T-helper 17 cell (primary cell): ENCODE data around the gene PSKH1. TPM values are rescaled to one million over a fixed set of nuclear protein-coding genes. Genes with fewer than 3 reads are reported as not detected.
"Not testable (repeated sequence)": the region's sequence is repeated elsewhere in the genome, so short reads cannot be mapped to it uniquely, and the experiment has no call there.

Experiments
- ATAC-seq: fragments of 150-1000 bp; cut with Tn5 transposase; 2 replicates; pipeline ENCODE4 v1.10.0; 2021; ENCODE audit warnings: mild to moderate bottlenecking, moderate library complexity
- DNase-seq, 3 donors: peaks; one replicate each; pipeline versions ENCODE4 v3.0.0 to v3.0.0-alpha.2; 2020 to 2021
- H3K9me3 ChIP-seq: one replicate; pipeline ENCODE4 v1.7.0; 2013; ENCODE audit warnings: low read length, mild to moderate bottlenecking; ENCODE audit not compliant: control insufficient read depth, poor library complexity, severe bottlenecking
- H3K27ac Mint-ChIP-seq: one replicate; pipeline ENCODE4 v1.8.0; 2022; ENCODE audit warnings: mild to moderate bottlenecking, moderate library complexity, mixed read lengths
- H3K27me3 Mint-ChIP-seq: one replicate; pipeline ENCODE4 v1.8.0; 2022; ENCODE audit warnings: mixed read lengths
- H3K36me3 Mint-ChIP-seq: one replicate; pipeline ENCODE4 v1.8.0; 2022; ENCODE audit warnings: low read depth, mixed read lengths
- H3K4me1 Mint-ChIP-seq: one replicate; pipeline ENCODE4 v1.8.0; 2022; ENCODE audit warnings: mild to moderate bottlenecking, mixed read lengths
- H3K4me3 Mint-ChIP-seq: one replicate; pipeline ENCODE4 v1.8.0; 2022; ENCODE audit warnings: mild to moderate bottlenecking, moderate library complexity, mixed read lengths
- total RNA-seq, 4 donors: library from RNA in 2 of 4; stranded (reverse) in 2 of 4; gene quantifications; one replicate each; pipeline ENCODE4 v1.2.3 and lab custom pipeline; 2022 to 2026

PSKH1 gene
- total RNA-seq, 2 donors from 2014 or later, result 14.5 to 15.5 TPM

DNA sequence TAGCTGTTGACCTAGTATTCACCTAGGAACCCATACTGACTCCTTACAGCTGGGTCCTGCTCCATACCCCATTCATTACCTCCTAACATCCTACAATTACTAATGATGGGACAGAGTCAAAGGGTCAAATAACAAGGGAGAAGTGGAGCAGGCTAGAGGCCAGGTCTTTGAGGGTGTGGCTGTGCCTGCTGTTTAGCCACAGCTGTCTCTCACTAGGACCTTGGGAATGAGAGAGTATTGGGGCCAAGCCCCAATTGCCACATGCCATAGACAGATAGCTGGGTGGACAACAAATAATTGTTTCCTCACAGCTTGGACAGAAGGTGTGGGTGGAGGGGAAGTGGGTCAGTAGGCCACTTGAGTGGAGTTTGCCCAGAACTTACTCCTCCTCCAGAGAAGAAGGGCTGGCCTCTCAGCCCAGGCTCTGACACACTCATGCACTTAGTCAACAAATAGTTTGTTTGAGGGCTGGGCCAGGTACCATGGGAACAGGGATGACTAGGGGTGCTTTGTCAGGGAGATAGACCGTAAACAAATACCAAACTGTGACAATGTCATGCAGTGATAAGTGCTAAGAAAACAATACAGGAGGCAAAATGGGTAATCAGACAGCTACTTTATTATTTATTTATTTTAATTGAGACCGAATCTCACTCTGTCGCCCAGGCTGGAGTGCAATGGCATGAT, 35.4 kb upstream of the PSKH1 start:
- Mint-ChIP-seq H3K27me3 (no peaks in the 10 kb centered on the region), H3K4me3 (no peak overlapping the region), H3K4me1 (peaks cover 33% of the 10 kb centered on the region), H3K27ac (peak overlapping the region; percentile 92), H3K36me3 (no peaks in the 10 kb centered on the region)
- peak; percentile 94 for ATAC-seq
- DNase-seq, result peak in 1 of 3 donors; percentile 38
- no peaks in the 10 kb centered on the region for H3K9me3 ChIP-seq

DNA sequence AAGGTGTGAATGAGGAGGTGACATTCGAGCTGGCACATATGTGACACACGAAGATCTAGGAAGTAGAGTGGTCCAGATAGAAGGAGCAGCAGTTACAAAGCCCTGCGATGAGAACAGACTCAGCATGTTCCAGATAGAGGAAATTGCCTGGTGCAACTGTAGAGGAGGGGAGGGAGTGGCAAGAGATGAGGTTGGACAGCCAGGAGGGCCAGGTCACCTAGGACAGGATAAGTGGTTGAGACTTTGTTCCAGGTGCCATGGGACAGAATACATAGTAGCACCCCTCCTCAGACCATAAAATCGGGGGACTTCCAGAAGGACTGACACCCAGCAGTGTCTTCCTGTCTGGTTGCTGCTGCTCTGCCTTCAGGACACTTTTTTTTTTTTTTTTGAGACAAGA, 34.6 kb upstream of the PSKH1 start:
- Mint-ChIP-seq H3K36me3 (no peaks in the 10 kb centered on the region), H3K4me3 (peak overlapping the region; percentile 7), H3K27me3 (no peaks in the 10 kb centered on the region), H3K4me1 (peaks cover 33% of the 10 kb centered on the region), H3K27ac (peak overlapping the region; percentile 92)
- DNase-seq, result no peak
- ATAC-seq, result peak; percentile 16
- H3K9me3 ChIP-seq, result no peaks in the 10 kb centered on the region

DNA sequence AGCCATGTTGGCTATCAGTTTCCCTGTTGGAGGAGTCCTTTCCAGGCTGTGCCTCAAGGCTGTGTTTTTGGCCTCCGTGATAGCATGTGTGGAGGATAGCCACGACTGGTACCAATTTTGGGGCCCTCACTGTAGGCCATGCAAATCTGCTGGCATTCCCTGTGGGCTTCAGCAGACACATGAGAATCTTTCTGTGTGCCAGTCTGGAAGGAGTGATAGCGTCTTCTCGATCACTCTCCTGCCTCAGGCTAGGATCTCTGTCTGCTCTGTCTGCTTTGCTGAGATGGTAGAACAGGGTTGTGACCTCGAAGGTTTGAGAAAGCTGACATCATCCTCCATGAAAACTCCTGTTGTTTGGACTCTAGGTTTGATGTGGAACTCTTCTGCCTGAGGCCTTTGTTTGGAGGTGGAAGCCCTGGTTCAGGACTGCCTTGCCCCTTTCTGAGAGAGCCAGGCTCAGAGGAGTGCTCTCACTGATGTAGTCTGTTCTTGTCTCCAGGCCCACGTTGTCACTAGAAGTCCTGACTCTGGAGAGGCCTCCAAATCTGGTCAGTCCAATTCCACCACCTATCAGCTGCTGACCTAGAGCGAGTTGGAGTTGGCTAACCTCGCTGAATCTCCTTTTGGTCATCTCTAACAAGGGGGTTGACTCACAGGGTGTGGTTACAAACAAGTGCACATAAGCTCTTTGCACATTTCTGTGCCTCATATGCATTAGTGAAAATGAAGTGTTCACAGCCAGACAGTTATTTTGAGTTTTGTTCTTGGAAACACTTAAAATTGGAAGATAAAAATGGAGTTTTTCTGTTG, 32.3 kb upstream of the PSKH1 start:
- Mint-ChIP-seq H3K27ac (peak overlapping the region; percentile 84), H3K27me3 (no peaks in the 10 kb centered on the region), H3K4me3 (no peak overlapping the region), H3K4me1 (peaks cover 27% of the 10 kb centered on the region), H3K36me3 (no peaks in the 10 kb centered on the region)
- H3K9me3 ChIP-seq, result no peaks in the 10 kb centered on the region
- DNase-seq, result no peak
- ATAC-seq, result no peak

DNA sequence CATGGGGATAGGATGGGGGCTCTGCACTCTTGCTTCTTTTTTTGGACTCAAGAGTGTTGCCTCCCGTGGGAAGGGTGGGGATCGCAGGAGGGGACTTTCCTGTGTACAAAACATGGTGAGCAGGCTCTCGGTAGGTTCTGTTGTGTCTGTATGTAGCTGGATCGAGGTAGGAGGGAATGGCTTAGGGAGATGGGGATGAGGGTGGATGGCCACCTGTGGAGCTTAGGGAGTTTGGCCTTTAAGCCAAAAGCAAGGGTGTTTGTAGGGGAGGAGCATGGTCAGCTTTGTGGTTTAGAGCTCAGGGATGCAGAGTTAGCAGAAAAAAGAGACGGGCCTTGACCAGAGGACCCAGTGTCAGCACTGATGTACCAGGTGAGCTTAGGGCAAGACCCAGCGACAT, 31.2 kb upstream of the PSKH1 start:
- ATAC-seq, result no peak
- no peaks in the 10 kb centered on the region for H3K27me3 Mint-ChIP-seq
- no peak for DNase-seq
- H3K4me3 Mint-ChIP-seq, result no peak overlapping the region
- no peaks in the 10 kb centered on the region for H3K36me3 Mint-ChIP-seq
- no peaks in the 10 kb centered on the region for H3K9me3 ChIP-seq
- peaks cover 23% of the 10 kb centered on the region for H3K4me1 Mint-ChIP-seq
- peak overlapping the region; percentile 84 for H3K27ac Mint-ChIP-seq

DNA sequence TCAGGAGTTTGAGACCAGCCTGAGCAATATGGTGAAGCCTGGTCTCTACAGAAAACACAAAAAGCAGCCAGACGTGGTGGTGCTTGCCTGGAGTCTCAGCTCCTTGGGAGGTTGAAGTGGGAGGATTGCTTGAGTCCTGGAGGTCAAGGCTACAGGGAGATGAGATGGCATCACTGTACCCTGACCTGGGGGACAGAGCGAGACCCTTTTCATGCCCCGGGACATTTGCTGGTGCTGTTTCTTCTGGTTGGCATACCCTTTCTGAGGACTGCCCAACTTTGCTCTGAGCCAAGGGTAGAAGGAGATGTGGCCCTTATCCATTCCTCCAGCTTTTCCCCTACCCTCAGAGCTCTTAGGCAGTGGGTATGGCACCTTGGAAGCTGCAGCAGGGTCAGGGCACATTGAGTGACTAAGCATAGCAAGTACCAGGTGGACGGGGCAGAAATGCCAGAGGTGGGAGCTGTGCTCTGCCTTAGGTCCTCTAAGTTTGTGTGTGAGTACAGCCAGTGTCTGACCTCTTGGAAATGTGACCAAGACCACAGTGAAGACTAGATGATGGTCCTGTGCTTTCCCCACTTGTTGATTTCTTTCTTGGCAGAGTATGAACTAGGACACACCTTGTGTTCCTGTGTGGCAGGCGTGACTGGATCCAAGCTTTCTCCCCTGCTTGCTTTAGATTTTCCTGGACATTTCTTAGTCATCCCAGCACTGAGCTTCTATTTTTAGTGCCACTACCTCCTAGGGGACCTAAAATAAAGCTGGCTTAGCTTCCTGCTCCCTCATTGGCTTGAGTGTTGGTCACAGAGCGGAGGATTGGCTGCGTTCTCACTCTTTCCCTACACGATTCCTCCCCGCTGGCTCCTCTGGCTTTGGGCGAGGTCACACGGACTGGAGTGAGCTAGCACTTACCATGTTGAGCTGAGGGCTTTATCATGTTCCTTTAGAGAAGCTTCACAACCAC, 30.2 kb upstream of the PSKH1 start:
- H3K9me3 ChIP-seq, result no peaks in the 10 kb centered on the region
- Mint-ChIP-seq H3K4me3 (no peak overlapping the region), H3K27me3 (no peaks in the 10 kb centered on the region), H3K27ac (peak overlapping the region; percentile 84), H3K4me1 (peaks cover 14% of the 10 kb centered on the region), H3K36me3 (no peaks in the 10 kb centered on the region)
- DNase-seq (no peak), ATAC-seq (no peak)

DNA sequence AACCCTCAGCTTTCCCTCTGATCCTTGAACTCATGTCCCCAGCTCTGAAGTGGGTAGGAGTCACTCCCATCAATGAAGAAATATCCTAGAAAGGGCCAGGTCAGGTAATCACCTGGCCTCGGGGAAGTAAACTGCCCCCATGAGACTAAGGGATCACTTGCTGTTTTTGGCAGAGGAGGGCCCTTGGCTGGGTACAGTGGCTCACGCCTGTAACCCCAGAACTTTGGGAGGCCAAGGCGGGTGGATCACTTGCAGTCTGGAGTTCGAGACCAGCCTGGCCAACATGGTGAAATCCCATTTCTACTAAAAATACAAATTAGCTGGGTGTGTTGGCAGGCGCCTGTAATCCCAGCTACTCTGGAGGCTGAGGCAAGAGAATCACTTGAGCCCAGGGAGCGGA, 29.0 kb upstream of the PSKH1 start:
- H3K27me3 Mint-ChIP-seq, H3K9me3 ChIP-seq, H3K4me1 Mint-ChIP-seq, H3K36me3 Mint-ChIP-seq, DNase-seq, H3K4me3 Mint-ChIP-seq, ATAC-seq: not testable (repeated sequence)
- peak overlapping the region; percentile 8 for H3K27ac Mint-ChIP-seq

DNA sequence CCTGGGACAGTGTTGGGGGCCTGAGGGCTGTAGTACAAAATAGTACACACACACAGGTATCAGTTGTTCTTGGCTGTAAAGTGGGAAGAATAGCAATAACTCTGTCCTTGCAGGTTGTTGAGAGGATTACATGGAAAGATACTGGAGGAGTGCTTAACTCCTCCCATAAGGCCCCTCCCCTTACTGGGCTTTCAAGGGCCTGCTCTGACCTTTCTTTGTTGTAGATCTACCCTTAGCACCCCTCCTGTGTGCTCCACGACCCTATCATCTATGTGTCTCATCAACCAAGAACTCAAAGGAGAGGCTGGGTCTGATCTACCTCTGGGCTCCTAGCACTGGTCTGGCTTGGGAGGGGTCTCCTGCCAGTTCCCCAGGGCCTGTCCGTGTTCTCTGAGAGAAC, 28.5 kb upstream of the PSKH1 start:
- DNase-seq (no peak), ATAC-seq (no peak)
- peaks cover 7% of the 10 kb centered on the region for H3K4me1 Mint-ChIP-seq
- H3K9me3 ChIP-seq, result no peaks in the 10 kb centered on the region
- no peaks in the 10 kb centered on the region for H3K36me3 Mint-ChIP-seq
- H3K27me3 Mint-ChIP-seq, result no peaks in the 10 kb centered on the region
- H3K27ac Mint-ChIP-seq, result no peak overlapping the region
- no peak overlapping the region for H3K4me3 Mint-ChIP-seq

DNA sequence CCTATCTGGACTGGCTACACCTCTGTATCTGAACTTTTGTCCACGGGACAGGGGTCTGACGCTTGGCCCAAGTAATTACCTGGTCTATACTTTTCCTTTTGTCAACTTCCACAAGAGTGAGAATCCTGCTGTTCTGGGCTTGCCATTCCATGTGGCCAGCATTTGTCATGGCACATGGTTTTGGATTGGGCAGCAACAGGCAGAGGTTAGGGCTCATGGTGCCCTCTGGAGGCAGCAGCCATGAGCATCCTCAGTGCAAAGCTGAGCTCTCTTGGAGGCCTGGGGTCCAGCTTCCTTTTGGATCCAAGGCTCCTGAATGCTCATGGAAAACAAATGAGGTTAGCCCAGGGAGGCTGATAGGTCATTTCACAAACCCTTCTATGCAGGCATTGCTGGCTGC, 27.7 kb upstream of the PSKH1 start:
- no peak for DNase-seq
- peak; percentile 55 for ATAC-seq
- Mint-ChIP-seq H3K27ac (no peak overlapping the region), H3K4me3 (no peak overlapping the region), H3K36me3 (no peaks in the 10 kb centered on the region), H3K27me3 (no peaks in the 10 kb centered on the region), H3K4me1 (peaks cover 7% of the 10 kb centered on the region)
- no peaks in the 10 kb centered on the region for H3K9me3 ChIP-seq

DNA sequence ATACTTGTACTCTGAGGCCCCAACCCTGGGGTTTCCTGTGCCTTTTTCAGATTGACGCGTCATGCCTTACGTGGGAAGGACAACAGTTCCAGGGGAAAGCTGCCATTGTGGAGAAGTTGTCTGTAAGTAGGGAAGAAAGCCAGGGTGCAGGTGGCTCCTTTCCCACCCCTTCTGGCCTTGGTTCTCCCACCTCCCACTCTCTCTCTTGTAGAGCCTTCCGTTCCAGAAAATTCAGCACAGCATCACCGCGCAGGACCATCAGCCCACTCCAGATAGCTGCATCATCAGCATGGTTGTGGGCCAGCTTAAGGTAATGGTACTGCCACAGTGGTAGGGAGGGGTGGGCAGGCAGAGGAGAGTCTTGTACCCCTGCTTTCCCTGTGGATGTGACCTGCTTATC, 24.8 kb upstream of the PSKH1 start:
- no peaks in the 10 kb centered on the region for H3K36me3 Mint-ChIP-seq
- peaks cover 12% of the 10 kb centered on the region for H3K4me1 Mint-ChIP-seq
- H3K27me3 Mint-ChIP-seq, result no peaks in the 10 kb centered on the region
- ATAC-seq, result no peak
- no peak overlapping the region for H3K27ac Mint-ChIP-seq
- H3K9me3 ChIP-seq, result no peaks in the 10 kb centered on the region
- no peak overlapping the region for H3K4me3 Mint-ChIP-seq
- DNase-seq, result no peak

DNA sequence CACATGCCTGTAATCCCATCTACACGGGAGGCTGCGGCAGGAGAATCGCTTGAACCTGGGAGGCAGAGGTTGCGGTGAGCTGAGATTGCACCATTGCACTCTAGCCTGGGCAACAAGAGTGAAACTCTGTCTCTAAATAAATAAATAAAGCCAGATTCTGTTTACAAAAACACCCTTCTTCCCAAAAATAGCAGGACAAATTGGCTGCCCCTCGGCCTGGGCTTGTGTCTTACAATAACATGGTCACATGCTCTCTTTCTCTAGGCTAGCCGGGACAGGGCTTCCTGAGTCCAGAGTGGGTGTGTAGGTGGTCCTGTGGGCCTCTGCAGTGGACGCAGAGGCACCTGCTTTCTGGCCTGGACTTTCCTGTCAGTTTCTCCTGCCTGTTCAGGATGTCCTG, 23.4 kb upstream of the PSKH1 start:
- ATAC-seq, result no peak
- H3K27me3 Mint-ChIP-seq, result no peaks in the 10 kb centered on the region
- peaks cover 22% of the 10 kb centered on the region for H3K4me1 Mint-ChIP-seq
- no peak for DNase-seq
- no peak overlapping the region for H3K27ac Mint-ChIP-seq
- no peaks in the 10 kb centered on the region for H3K9me3 ChIP-seq
- no peaks in the 10 kb centered on the region for H3K36me3 Mint-ChIP-seq
- no peak overlapping the region for H3K4me3 Mint-ChIP-seq

DNA sequence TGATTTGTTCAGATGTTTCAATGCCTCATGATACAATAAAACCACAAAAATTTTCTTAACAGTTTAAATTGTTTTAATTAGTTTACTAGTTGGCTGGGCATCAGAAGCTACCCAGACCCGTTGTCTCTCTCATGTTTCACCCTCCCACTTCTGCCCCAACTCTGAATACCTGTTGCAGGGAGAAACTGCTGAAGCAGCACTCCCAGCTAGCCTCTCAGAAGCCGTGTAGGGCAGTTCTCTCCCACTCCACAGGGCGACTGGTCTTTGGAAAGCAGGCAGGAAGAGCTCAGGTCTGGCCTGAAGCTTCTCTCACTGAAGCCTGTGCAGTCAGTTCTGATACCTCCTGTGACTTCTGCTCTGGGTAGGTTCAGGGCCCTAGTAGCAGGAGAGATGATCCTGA, 21.8 kb upstream of the PSKH1 start:
- Mint-ChIP-seq H3K27ac (no peak overlapping the region), H3K27me3 (no peaks in the 10 kb centered on the region), H3K36me3 (no peaks in the 10 kb centered on the region), H3K4me1 (peaks cover 28% of the 10 kb centered on the region), H3K4me3 (peak overlapping the region; percentile 62)
- DNase-seq, result no peak
- no peaks in the 10 kb centered on the region for H3K9me3 ChIP-seq
- no peak for ATAC-seq

DNA sequence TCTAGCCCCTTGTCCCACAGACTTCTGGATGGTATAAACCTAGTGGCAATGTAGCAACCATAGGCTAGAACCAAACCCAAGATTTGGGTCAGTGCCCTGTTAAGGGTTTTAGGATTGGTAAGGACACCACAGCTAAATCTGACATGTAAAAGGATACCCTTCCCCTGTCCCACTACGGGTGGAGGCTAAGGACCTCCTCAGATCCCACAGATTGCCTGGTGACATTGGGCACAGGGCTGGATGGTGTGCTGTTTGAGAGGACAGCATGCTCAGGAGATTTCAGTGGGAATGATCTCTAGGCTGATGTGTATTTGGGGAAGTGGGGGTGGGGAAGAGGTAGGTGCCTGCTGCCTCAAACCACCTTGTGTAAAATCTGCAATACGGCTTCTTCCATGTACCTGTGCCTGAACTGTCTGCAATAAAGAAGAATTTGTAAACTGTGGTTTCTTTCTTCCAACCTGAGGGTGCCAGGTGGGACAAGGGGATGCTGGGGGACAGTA, 20.9 kb upstream of the PSKH1 start:
- DNase-seq, result no peak
- Mint-ChIP-seq H3K27me3 (no peaks in the 10 kb centered on the region), H3K27ac (peak overlapping the region; percentile 95), H3K36me3 (no peaks in the 10 kb centered on the region), H3K4me3 (peak overlapping the region; percentile 95), H3K4me1 (peaks cover 28% of the 10 kb centered on the region)
- no peaks in the 10 kb centered on the region for H3K9me3 ChIP-seq
- ATAC-seq, result no peak
